Spleen (tissue), 11 donors: ENCODE data around the gene NXPH3. TPM values are rescaled to one million over a fixed set of nuclear protein-coding genes. Genes with fewer than 3 reads are reported as not detected.

Experiments
- DNase-seq: peaks from one replicate; pipeline ENCODE4 v3.0.0-alpha.2; 2020
- H3K27ac ChIP-seq, 8 donors: fragments of 200-600 bp; sonication (generic) in 7 of 8; 1 replicate in 4 of 8; 2 replicates in 4 of 8; pipeline versions ENCODE4 v1.5.0 to v1.8.0; 2016 to 2021; ENCODE audit warnings: inconsistent platforms in 4 of 8, mild to moderate bottlenecking in 4 of 8, moderate library complexity in 1 of 8
- H3K27me3 ChIP-seq, 7 donors: fragments of 200-600 bp; sonication (generic) in 6 of 7; replicated peaks in 1 of 7; 1 replicate in 4 of 7; 2 replicates in 3 of 7; pipeline versions ENCODE4 v1.5.0 to v1.8.0; 2016 to 2021; ENCODE audit warnings: inconsistent platforms in 3 of 7, mild to moderate bottlenecking in 1 of 7
- H3K36me3 ChIP-seq, 6 donors: fragments of 200-600 bp; sonication (generic) in 5 of 6; 1 replicate in 4 of 6; 2 replicates in 2 of 6; pipeline versions ENCODE4 v1.5.0 to v1.8.0; 2016 to 2021; ENCODE audit warnings: inconsistent platforms in 2 of 6
- H3K4me1 ChIP-seq, 6 donors: fragments of 200-600 bp; sonication (generic) in 5 of 6; 1 replicate in 3 of 6; 2 replicates in 3 of 6; pipeline versions ENCODE4 v1.5.0 to v1.8.0; 2016 to 2021; ENCODE audit warnings: inconsistent platforms in 3 of 6
- H3K4me3 ChIP-seq, 8 donors: fragments of 200-600 bp; sonication (generic) in 7 of 8; 1 replicate in 4 of 8; 2 replicates in 4 of 8; pipeline versions ENCODE4 v1.5.0 to v1.8.0; 2016 to 2021; ENCODE audit warnings: inconsistent platforms in 4 of 8, mild to moderate bottlenecking in 4 of 8, moderate library complexity in 2 of 8
- H3K9me3 ChIP-seq, 8 donors: fragments of 200-600 bp; sonication (generic) in 7 of 8; 1 replicate in 4 of 8; 2 replicates in 4 of 8; pipeline versions ENCODE4 v1.5.0 to v1.8.0; 2016 to 2021; ENCODE audit warnings: inconsistent platforms in 4 of 8
- POLR2A ChIP-seq, 3 donors: fragments of 450-650 bp; IDR thresholded peaks; one replicate each; pipeline ENCODE4 v1.5.1; 2017; ENCODE audit warnings: antibody characterized with exemption in 3 of 3, mild to moderate bottlenecking in 1 of 3
- POLR2AphosphoS5 ChIP-seq, 3 donors: sonication (generic); formaldehyde crosslinking; IDR thresholded peaks; one replicate each; pipeline ENCODE4 v1.5.1; 2017; ENCODE audit warnings: antibody characterized with exemption in 3 of 3
- WGBS, 5 donors: extraction: QIAGEN DNeasy Blood & Tissue Kit in 3 of 5; methylation state at CpG; one replicate each; pipeline versions ENCODE4 v1.1.5 to v1.1.7; 2013 to 2018; 5-methylcytosine and 5-hydroxymethylcytosine counted together
- intact Hi-C: fragments of 100-400 bp; cut with DNase I; formaldehyde crosslinking; loops from one replicate; pipeline ENCODE4 v1.15.0; 2023; ENCODE audit warnings: low total_unique reads
- polyA plus RNA-seq, 3 donors: library from polyadenylated mRNA; stranded (reverse); fragments of 200-250 nt; gene quantifications; one replicate each; pipeline ENCODE4 v1.2.1, GENCODE V29; 2013
- total RNA-seq, 7 donors: library from RNA; depleted of rRNA in 3 of 7; stranded (reverse); fragments of >200 nt in 3 of 7; fragmentation: NEBNext Ultra II Directional in 4 of 7; extraction: Animal tissue kit (Norgen Biotek cat#: 25700) in 4 of 7; gene quantifications; one replicate each; pipeline versions ENCODE4 v1.1.0 to v1.2.1, GENCODE V29; 2016 to 2021
- TF ChIP-seq, protein P1 (sequence below), 11 experiments: fragments of 200-600 bp in 7 of 11; fragments of 450-650 bp in 4 of 11; sonication (generic) in 4 of 11; IDR thresholded peaks in 8 of 11; conservative IDR thresholded peaks in 3 of 11; 1 replicate in 7 of 11; 2 replicates in 4 of 11; pipeline versions ENCODE4 v1.4.0 to v1.8.0; 2016 to 2021; ENCODE audit warnings: antibody characterized with exemption in 11 of 11, inconsistent platforms in 4 of 11, mild to moderate bottlenecking in 1 of 11
- donor health status: healthy with polysubstance abuse.
- donor health status: DM: no; HTN: no; CAD: no; lungs with moderate emphysema.
- donor health status: DM: no; HTN: no; CAD: no.
- donor health status: Bipolar disorder and iron deficiency.
- donor health status: healthy.
- donor health status: DM: no; HTN: no; CAD: no.
- donor health status: DM: yes; HTN: yes; CAD: no.

NXPH3 gene
- total and polyA plus RNA-seq, 10 donors = 0.37 to 3.3 (median 1.4) TPM

- no peaks in the 10 kb centered on the region for H3K4me1 ChIP-seq
- intact Hi-C loops = no loop called here
- no peaks in the 10 kb centered on the region for H3K9me3 ChIP-seq
Observed at GRCh38 chr17:49583889-49584288, 8.2 kb downstream of the NXPH3 start.

GRCh38 chr17:49585422-49586027 is 9.9 kb downstream of the NXPH3 start:
- no peaks in the 10 kb centered on the region for H3K27me3 ChIP-seq
- no peak overlapping the region for H3K27ac ChIP-seq
- no peaks in the 10 kb centered on the region for H3K9me3 ChIP-seq
- intact Hi-C loops = no loop called here
- TF ChIP-seq POLR2A (IDR thresholded peaks at IDR 0.05) = no peak
- TF ChIP-seq POLR2AphosphoS5 (IDR thresholded peaks at IDR 0.05) = no peak
- TF ChIP-seq, protein P1, sequence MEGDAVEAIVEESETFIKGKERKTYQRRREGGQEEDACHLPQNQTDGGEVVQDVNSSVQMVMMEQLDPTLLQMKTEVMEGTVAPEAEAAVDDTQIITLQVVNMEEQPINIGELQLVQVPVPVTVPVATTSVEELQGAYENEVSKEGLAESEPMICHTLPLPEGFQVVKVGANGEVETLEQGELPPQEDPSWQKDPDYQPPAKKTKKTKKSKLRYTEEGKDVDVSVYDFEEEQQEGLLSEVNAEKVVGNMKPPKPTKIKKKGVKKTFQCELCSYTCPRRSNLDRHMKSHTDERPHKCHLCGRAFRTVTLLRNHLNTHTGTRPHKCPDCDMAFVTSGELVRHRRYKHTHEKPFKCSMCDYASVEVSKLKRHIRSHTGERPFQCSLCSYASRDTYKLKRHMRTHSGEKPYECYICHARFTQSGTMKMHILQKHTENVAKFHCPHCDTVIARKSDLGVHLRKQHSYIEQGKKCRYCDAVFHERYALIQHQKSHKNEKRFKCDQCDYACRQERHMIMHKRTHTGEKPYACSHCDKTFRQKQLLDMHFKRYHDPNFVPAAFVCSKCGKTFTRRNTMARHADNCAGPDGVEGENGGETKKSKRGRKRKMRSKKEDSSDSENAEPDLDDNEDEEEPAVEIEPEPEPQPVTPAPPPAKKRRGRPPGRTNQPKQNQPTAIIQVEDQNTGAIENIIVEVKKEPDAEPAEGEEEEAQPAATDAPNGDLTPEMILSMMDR (IDR thresholded peaks at IDR 0.05 in 8 of 11, conservative IDR thresholded peaks at IDR 0.05 in 3 of 11) = no peak
- no peaks in the 10 kb centered on the region for H3K4me1 ChIP-seq
- 68 to 100% (median 83%) methylated on average over 3 of the region's 3 CpGs for WGBS, 5 donors
- DNase-seq = no peak
- peaks cover 0 to 11% (median under 1%) of the 10 kb centered on the region in 6 donors for H3K36me3 ChIP-seq
- H3K4me3 ChIP-seq = no peak overlapping the region

More at GRCh38 chr17:49583889-49584288, 8.2 kb downstream of the NXPH3 start:
- Histone ChIP-seq H3K36me3 (peaks cover 0 to 11% (median 0%) of the 10 kb centered on the region in 6 donors), H3K27ac (no peak overlapping the region), H3K4me3 (no peak overlapping the region), H3K27me3 (no peaks in the 10 kb centered on the region)
- no peak for DNase-seq
- no peak for TF ChIP-seq POLR2A (IDR thresholded peaks at IDR 0.05)
- no peak for TF ChIP-seq POLR2AphosphoS5 (IDR thresholded peaks at IDR 0.05)
- TF ChIP-seq, protein P1 (IDR thresholded peaks at IDR 0.05 in 8 of 11, conservative IDR thresholded peaks at IDR 0.05 in 3 of 11) = no peak
- 87 to 98% (median 93%) methylated on average over 4 of the region's 4 CpGs for WGBS, 5 donors

DNA sequence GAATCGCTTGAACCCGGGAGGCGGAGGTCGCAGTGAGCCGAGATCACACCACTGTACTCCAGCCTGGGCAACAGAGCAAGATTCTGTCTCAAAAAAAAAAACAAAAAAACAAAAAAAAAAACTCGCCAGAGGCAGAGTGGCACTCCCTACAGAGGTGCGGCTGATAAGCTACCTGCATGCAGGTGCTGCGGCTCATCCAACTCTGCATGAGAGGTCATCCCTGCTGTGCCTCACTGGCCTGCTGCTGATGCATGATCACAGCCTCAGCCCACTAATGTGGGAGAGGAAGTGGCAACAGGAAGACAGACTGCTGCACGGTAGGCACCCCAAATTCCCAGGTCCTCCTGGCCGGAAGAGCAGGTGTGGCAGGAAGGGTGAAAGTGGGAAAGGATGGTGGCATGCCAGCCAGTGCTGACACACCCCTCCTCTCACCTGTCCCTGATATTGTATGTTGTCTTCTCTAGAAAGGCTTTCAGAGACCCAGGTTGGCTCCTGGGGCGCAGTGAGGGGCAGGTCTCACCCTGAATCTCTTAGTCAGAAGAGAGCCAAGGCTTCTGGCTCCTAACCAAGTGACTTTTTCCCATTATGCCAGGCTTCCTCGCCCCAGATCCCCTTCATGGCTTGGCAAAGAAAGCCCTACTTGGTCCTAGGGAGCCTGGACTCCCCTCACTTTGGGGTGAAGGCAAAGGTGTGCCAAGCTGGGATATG is 11.8 kb downstream of the NXPH3 start:
- no peak overlapping the region for H3K4me3 ChIP-seq
- TF ChIP-seq, protein P1 (IDR thresholded peaks at IDR 0.05 in 8 of 11, conservative IDR thresholded peaks at IDR 0.05 in 3 of 11) = no peak
- TF ChIP-seq POLR2A (IDR thresholded peaks at IDR 0.05) (no peak), POLR2AphosphoS5 (IDR thresholded peaks at IDR 0.05) (no peak)
- H3K4me1 ChIP-seq = no peaks in the 10 kb centered on the region
- no peaks in the 10 kb centered on the region for H3K27me3 ChIP-seq
- no peaks in the 10 kb centered on the region for H3K9me3 ChIP-seq
- H3K36me3 ChIP-seq = peaks cover 0 to 23% (median 4%) of the 10 kb centered on the region in 6 donors
- WGBS, 5 donors = 81 to 86% (median 82%) methylated on average over 12 of the region's 12 CpGs
- intact Hi-C loops = no loop called here
- DNase-seq = no peak
- H3K27ac ChIP-seq = no peak overlapping the region

DNA sequence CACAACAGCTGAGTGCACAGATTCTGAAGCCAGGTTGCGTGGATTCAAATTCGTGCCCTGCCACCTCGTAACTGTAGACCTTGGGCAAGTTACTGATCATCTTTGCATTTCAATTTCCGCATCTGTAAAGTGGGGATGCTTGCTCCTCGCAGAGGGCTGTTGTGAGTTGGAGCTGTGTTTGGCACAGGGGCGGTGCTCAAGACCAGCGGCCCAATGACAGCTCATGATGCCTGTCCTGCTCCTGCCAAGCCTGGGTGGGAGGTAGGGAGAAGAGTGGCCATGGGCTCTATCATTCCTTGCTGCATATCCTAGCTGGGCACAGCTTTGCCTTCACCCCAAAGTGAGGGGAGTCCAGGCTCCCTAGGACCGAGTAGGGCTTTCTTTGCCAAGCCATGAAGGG is 12.6 kb downstream of the NXPH3 start:
- intact Hi-C loops = no loop called here
- H3K9me3 ChIP-seq = no peaks in the 10 kb centered on the region
- TF ChIP-seq, protein P1 (IDR thresholded peaks at IDR 0.05 in 8 of 11, conservative IDR thresholded peaks at IDR 0.05 in 3 of 11) = no peak
- TF ChIP-seq POLR2AphosphoS5 (IDR thresholded peaks at IDR 0.05) (no peak), POLR2A (IDR thresholded peaks at IDR 0.05) (no peak)
- no peaks in the 10 kb centered on the region for H3K4me1 ChIP-seq
- H3K36me3 ChIP-seq = peaks cover 0 to 31% (median 11%) of the 10 kb centered on the region in 6 donors
- DNase-seq = no peak
- H3K4me3 ChIP-seq = no peak overlapping the region
- 89 to 95% (median 94%) methylated on average over 8 of the region's 8 CpGs for WGBS, 5 donors
- H3K27ac ChIP-seq = no peak overlapping the region
- no peaks in the 10 kb centered on the region for H3K27me3 ChIP-seq
